Stimulated activated CD8-positive, alpha-beta memory T cell treated with anti-CD3 and anti-CD28 coated beads, Interleukin-12 subunit alpha, Interleukin-12 subunit beta, amount 100 ng/mL, for 1 hour (primary cell): ENCODE data around the gene CCDC91.

Source experiments
- DNase-seq: peaks from one replicate; pipeline ENCODE4 v3.0.0-alpha.2; 2020; ENCODE audit warnings: low read depth

The CCDC91 gene

DNA sequence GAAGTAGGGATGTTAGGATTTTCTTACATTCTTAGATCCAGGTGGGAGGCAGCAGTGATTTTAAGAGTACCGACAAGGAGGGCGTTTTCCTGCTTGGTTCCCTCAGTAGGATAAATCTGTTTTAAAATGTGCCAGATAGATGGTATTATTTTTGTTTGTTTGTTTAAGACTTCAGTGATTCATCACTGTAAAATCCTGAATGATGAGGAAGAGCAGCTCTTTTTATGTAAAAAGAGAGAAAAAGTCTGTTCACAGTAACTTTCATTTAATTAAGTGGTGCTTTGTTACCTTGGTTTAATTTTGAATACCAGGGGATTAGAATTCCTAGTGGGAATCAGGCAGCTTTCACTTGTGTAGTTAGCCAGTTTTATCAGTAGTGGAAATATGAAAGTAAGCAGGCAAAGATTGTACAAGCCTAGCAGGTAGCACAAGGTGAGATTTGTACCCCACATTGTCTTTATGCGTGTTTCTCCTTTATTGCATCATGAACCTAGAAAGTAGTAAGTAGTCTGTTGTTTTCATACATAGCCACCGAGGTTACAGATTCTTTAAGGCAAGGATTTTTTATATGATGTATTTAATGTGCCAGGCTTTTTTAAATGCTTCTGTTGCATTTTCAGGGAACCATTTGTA, 349.6 kb downstream of the CCDC91 start:
- no peak for DNase-seq

DNA sequence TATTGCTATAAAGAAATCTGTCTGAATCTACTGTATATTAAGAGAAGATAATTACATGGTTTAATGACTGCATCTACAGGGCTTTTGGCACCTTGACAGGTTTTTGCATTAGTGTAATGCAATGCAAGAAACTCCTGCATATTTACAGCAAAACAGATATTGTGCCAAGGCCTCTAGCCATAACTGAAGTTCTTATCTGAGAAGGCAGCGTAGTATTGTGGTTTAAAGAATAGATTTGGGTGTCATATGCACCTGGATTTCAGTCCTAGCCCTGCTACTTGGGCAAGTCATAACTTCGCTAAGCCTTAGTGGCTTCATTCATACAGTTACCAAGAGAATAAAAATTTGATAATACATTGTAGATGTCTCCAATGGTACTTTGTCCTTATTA, 350.1 kb downstream of the CCDC91 start:
- DNase-seq: no peak

DNA sequence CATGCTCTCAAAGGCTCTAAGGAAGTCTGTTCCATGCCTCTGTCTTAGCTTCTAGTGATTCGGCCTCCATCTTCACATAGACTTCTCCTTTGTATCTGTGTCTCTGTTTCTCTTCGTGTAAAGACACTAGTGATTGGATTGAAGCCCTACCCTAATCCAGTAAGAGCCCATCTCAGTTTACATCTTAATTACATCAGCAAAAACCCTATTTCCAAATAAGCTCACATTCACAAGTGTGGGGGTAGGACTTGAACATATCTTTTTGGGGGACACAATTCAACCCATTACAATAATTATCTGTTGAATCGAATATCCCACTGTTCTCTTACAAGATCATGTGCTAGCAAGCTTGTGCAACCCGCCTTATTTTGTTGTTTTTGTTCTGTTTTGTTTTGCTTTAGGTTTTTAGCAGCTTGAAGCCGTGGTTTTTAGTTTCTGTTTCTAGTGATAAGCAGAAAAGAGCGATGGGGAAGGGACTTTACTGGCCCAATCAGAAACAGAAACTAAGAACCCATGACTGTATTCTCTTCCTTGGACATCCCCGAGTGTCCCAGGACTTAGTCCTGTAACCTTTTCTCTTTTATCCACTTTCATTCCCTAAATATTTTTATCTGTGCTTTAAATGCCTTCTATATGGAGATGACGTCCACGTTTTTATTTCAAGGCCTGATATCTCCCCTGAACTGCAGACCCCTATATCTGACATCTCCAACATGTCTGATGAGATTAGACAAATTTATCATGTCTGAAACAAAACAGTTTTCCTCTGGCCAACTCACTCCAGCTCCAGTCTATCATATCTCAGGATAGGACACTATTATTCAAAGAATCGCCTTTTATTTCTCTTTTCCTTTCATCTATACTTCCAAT, 353.0 kb downstream of the CCDC91 start:
- DNase-seq: no peak

DNA sequence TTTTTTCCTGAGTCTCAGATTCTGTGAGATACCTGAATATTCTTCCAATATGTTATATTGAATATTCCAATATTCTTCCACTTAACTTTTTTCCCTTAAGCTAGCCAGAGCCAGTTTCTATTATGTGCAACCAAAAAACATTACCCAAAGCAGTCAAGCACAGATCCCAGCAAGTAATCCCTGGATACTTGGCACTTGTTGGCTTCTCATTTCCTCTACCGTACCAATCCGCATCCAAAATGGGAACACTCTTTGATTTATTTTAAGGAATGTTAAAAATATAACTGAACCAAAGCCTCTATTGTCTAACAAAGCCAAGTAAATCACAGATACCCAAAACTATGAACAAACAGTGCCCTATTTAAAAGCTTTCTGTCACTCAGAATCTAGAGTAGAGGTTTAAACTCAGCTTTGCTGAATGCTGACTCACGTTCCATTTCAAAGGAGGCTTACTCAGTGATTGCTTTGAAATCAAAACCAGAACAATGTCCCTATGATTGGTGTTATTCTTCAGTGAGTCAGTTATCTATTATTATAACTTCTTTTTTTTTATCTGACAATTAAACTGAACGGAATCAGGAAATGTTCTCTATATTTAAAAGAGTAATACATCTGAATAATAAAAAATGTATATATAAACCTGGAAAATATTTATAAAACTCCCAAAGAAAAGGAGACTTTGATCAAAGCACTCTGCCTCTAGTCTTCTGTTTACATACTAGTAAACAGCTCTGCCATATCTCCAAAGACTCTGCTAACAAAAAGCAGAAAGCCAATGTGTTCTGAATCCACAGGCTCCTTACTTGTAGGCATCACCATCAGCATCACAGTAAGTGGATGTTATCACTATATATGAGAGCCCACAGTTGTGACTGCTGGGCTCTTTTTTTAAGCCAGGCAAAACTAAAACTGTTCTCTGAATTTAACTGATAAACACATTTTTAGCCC, 360.8 kb downstream of the CCDC91 start:
- DNase-seq: no peak

DNA sequence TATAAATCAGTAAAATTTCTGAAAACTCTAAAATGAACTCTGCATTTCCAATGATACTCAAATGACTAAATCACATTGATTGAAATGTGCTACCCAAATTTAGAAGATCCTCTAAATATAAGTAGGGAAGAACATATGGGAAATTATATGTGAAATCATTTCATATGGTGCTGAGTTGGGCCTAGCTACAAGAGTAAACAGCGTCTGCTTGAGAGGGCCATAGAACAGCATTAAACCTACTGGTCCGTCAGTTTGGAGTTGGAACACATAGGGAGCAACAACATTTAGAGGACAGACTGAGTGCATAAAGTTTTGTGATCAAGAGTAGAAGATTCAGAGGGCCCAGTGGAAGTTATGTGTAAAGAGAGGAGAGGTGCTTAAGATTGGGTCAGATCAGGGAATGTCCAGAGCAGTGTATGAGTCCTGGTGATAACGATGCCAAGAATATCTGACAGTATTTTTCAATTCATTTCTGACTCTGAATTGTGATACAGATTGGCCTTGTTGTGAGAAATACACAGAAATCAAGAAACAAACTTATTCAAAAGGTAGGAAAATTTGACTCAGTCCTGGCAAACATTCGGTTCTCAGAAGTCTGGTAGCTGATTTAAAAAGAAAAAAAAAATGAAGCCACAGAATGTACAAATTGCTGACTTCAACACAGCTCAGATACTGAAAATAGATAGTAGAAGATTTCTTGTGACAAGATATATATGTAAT, 362.2 kb downstream of the CCDC91 start:
- DNase-seq: no peak

DNA sequence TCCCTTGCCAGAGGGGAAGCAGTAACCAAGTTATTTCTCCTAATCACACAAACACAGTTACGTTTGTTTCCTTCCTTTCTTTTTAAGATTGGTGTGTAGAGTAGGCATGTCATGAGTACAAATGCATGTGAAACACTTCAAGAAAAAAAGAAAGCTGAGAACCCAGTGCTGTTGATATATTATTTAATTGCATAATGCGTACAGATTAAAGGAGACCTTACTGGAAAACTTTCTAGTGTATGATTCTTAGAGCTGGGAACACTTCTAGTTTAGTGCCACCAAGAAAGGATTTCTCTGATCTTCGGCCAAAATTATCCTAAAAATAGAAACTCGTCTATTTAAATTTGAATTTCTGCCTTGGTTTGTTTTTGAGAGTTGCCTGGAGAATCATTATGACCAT, 365.5 kb downstream of the CCDC91 start:
- DNase-seq: no peak

DNA sequence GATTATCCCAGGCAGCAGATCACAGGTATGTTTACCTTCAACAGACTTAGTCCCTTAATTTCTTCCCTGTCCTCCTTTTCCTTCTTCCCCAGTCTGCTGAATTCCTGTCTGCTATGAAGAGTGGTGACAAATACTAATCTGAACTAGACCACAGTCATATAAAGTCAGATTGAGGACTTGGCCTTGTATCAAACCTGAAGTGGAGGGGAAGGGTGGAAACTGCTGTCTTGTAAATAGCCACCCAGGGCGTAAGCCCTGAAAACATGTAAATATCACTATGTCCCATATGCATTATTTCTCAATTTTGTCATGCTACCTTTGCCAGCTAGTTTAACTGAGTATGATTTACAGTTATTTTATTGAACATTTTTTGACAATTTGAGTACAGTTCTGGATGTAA, 368.0 kb downstream of the CCDC91 start:
- no peak for DNase-seq

DNA sequence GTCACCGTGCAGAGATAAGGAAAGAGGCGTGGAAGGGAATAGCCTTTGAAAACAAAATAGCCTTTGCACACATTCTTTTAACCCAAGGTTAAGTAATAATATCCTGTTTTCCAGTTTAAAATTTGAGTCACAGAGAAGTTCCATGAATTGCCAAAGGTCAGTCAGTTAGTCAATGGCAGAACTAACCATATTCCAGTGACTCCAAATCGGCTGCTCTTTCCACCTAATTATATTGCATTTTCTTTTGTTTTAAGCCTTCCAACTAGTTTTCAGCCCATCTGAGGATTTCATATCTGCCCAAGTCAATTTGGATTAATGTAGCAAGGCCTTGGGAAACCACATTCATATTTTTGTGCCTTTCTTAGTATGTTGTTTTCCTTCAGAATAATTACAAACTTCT, 373.0 kb downstream of the CCDC91 start:
- DNase-seq: no peak

DNA sequence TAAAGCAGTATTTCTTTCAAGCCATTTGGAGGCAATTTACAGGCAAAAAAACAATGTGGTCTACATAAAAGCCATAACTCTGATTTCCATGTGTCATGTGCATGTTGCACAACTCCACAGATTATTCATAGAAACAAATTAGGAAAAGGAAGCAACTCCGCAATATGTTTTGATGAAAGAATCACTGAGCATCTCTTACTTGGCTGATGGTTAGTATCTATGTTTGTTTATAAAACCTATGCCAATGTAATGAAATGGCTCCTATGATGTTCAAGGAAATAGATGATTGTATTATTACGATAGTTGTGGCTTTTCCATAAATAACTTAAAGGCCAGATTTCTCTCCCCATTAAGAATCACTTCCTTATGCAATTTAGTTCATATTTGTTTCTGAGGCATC, 373.7 kb downstream of the CCDC91 start:
- no peak for DNase-seq

DNA sequence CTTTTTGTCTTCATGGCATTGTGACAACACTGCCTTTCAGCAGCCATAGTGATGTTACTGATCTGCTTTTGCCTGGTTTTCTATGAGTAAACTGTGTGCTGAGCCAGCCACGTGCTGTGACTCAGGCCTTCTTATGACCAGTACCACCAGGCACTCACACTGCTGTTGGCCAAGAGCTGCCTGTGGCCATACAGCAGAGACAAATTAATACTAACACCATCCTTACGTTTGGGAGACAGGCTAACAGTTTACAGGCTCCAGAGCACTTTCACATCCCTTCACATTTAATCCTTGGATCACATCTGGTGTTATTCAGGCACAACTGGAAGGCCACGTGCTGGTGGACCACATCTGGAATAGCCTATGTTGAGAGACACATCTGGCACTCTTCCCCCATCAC, 377.9 kb downstream of the CCDC91 start:
- DNase-seq: no peak

DNA sequence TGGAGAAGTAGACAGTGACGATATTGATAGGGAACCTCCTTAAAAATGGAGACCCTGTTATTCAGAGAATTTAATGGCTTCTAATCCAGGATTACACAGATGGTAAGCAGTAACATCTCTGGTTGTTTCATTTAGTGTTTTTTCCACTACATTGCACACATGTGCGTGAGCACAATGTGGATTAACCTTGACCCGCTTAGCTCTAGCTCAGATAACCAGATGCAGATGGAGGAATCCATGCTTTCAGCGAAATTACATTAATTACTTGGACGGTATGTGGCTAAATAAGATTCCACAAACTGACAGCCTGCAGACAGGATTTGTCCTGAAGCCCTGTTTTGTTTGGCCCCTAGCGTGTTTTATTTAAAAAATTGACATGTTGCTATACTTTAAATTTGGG, 378.4 kb downstream of the CCDC91 start:
- DNase-seq: no peak

DNA sequence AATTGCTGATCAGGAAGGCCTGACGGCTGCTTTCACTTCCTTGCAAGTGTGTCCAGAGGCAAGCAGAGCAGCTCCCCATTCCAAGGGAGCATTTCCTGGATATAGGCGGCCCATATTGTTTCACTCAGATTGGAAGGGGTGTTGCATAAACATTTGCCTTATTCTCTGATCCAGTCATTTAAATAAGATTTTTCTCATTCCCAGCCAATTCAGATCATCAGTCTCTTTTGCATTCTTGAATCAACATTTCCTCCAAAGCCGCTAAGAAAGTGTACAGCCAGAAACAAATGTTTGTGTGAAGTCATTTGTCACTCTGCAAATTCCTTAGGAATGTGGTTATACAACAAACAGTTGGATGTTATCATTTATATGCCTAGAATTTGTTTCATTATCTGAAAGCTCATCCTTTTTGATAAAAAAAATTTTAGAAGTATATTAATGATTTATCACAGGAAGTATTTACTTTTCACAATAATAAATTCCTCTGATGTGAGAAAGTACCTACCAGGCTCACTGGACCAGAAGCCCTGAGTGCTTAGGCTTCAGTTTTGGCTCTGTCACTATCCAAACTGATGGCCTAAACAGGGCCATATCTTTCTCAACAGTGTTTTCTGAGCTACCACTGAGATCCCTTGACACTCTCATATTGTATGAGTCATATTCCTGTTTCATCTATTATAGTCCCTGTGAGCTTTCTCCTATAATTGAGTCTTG, 379.6 kb downstream of the CCDC91 start:
- no peak for DNase-seq

DNA sequence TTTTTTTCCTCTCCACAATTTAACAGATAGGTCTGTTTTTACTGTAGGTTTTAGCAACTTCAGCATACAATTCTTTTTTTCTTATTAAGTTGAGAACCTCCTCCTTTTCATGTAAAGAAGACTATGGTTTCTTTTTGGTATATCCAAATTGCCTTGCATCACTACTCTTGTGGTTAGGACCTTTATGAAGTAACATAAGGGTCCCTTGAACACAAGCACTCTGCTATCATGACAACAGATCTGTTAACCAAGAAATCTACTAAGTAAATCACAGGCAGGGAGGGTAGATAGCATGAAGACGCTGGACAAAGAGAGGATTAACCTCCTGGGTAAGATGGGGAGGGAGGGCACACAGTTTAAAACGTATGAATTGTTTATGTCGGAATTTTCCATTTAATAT, 380.6 kb downstream of the CCDC91 start:
- DNase-seq: no peak

DNA sequence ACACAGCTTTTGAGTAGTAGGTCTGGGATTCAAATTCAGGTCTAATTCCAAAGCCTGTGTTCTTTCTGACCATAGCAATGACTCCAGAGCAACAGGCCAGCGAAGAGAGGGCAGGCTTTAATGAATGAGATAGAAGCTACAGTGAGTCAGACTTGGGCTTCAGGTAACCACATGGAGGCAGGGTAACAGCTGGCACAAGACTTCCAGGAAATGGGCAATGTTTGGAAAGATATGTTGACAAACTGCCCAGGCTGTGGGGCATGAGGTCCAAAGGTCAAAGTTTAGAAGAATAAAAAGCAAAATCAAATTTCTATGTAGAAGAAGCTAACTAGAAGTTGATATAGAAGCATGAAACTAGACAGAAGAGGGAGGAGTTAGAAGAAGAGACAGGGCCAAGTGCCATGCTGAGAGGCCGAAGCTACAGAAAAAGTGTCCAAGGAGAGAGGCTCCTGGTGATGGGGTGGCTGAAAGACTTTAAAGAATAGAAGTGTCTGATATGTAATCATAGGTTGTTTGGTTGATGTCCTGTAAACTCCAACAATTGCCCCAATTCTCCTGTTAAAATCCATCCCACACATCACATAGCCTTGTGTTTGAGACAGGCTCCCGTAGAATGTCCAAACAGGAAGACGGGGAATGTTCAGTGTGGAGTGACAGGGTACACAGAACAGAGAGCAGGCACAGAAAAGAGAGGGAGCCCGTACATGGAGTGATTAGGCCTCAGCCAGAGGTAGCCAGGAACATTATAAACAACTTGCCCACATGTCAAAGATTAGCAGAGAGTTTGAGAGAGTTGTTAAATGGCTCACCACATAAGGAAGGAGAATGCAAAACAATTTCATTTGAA, 384.7 kb downstream of the CCDC91 start:
- no peak for DNase-seq

DNA sequence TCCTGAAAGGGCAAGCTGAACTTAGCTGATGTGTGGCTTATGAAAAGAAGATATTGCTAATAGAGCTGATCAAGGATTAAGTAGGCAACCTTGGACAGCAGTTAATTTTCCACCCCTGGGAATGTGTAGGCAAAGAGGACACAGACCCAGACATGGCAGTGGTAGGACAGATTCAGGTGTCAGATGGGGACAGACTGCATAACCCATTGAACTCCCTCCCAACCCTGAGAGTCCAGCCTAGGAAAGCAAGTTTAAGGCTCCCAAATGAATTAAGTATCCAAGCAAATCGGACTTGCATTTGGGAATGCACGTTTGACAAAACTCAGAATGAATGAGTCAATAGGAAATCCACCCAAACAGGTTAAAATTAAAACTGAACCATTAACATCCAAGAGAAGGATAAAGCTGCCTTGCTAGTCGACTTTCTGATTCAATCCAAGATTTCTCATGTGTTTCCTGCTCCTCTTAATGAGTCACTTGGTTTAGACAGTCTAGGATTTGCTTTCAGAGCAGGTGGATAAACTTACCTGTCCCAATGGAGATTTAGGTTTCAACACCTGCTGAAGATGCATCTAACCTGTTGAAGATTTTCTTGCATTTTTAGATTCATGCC, 385.4 kb downstream of the CCDC91 start:
- DNase-seq: no peak

DNA sequence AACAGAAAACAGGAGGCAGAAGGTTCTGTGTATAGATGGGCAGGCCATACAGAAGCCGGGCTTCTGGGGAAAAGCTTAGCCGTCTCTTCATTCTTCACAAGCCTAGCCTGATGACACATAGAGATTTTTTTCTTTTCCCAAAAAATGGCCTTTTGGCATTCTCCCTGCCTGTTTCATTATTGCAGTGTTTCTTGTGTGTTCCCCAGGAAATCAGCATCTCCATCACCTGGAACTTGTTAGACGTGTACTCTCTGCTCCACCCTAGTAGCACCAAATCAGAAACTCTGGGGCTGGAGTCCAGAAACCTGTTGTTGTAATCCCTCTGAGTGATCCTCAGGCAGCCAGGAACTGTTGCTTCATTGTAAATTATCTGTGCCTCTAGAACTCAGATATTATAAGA, 388.1 kb downstream of the CCDC91 start:
- DNase-seq: no peak

DNA sequence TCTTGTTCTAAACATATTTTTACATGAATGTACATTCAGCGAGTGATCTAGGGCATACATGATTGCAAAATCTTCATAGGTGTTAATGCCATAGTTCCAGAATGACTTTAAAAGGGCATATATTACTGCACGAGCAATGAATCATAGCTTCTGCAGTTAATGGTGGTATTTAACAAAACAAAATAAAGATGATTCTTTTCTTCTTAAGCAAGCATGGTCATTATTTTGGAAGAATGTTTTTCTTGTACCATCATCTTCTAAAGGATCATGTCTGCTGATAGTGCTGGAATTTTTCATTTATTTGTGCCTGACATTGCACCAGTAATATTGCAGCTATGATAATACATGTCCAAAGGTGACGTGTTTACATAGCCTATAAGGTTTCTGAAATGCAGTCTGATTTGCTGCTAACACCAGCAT, 388.6 kb downstream of the CCDC91 start:
- DNase-seq: no peak

DNA sequence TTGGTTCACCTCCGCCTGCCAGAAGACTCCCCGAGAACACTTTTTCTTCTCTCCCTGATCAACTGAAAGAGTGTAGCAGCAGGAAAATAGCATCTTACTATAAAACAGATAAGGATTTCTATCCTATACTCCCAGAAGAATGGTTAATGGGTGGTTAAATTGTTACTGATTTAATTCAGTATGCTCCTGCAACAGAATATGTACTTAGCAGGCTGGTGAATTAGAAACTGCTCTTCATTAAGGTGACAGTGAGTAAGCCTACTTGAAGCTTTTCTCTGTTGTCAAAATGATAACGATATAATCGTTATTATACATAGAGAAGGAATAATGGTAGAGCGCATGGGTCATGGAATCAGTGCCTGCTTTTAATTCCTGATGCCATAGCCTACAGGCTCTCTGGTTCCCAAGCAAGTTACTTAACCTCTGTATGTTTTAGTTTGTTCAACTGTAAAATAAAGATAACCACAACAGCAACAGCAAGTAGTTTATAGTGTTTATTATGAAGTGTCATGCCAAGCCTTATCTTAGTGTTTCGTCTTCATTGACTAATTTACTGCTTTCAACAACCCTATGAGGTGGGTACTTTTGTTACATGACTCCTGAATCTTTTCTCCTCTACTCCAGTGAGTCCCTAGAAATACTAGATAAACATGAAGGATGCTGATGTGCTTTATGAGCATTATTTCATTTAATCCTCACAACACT, 392.6 kb downstream of the CCDC91 start:
- DNase-seq: no peak

DNA sequence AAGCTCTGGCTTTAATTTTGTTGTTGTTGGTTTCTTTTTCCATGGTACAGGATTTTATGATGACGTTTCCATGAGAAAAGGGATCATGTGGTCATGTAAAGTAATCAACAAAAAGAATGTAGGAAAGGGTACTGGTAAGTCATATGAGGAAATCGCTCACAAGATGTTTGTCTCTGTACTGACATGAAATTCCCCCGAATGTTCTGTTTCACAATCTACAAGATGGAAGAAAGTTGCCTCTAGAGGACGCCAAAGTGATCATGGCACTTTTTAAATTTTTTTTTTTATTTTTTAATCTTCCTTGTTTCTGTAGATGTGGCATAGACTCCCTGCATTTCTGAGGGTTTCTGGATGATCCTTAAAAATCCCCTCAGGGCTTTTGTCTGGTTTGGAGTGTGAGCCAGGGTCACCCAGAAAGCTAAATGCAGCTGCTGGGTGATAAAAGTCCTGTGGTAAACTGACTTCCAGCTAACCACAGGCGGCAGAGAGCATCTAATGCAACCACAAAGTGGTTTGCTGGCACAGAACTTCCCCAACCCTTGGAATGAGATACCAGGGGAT, 393.5 kb downstream of the CCDC91 start:
- no peak for DNase-seq
